Breast epithelium (tissue), 3 donors: ENCODE measurements around the gene CD4. TPM values are rescaled to one million over a fixed set of nuclear protein-coding genes. Genes with fewer than 3 reads are reported as not detected.

Experiments used
- total RNA-seq, 3 donors: library from RNA; depleted of rRNA; stranded (reverse); fragments of >200 nt; gene quantifications; one replicate each; pipeline ENCODE4 v1.1.0, GENCODE V29; 2016

Gene CD4
- total RNA-seq, 3 donors from 2014 or later, result 5.9 to 29.0 (median 11.0) TPM

Other genes starting within 250 kb of the CD4 start
- 10 to 100 TPM in 2 of 3 donors, 1 to 10 TPM in 1; 7.2 to 22.4 (median 15.7) TPM for gene IFFO1, start 233.5 kb upstream of the CD4 start, total RNA-seq
- gene NOP2, start 221.2 kb upstream of the CD4 start, total RNA-seq, result 10 to 100 TPM; 30.6 to 37.6 (median 31.5) TPM
- gene CHD4, start 182.1 kb upstream of the CD4 start, total RNA-seq, result 100 to 1,000 TPM; 162 to 227 (median 203) TPM
- 1 to 10 TPM in 2 of 3 donors, under 1 TPM in 1; 0.98 to 1.8 (median 1.8) TPM for gene LPAR5, start 153.6 kb upstream of the CD4 start, total RNA-seq
- gene ACRBP, start 142.1 kb upstream of the CD4 start, total RNA-seq, result 1 to 10 TPM in 1 of 3 donors, under 1 TPM in 2; 0.59 to 2.4 (median 0.66) TPM
- gene ING4, start 126.4 kb upstream of the CD4 start, total RNA-seq, result 10 to 100 TPM; 51.1 to 74.2 (median 56.3) TPM
- 10 to 100 TPM; 34.4 to 57.0 (median 49.5) TPM for gene ZNF384, start 100.2 kb upstream of the CD4 start, total RNA-seq
- under 1 TPM in 2 of 3 donors, not detected in 1; 0.29 to 0.33 TPM for gene PIANP, start 88.7 kb upstream of the CD4 start, total RNA-seq
- 10 to 100 TPM; 52.1 to 72.2 (median 59.9) TPM for gene COPS7A, start 65.5 kb upstream of the CD4 start, total RNA-seq
- 100 to 1,000 TPM; 130 to 168 (median 159) TPM for gene MLF2, start 36.4 kb upstream of the CD4 start, total RNA-seq
- 100 to 1,000 TPM in 1 of 3 donors, 10 to 100 TPM in 2; 70.9 to 101 (median 85.8) TPM for gene PTMS, start 23.2 kb upstream of the CD4 start, total RNA-seq
- gene LAG3, start 17.0 kb upstream of the CD4 start, total RNA-seq, result 1 to 10 TPM in 1 of 3 donors, under 1 TPM in 2; 0.44 to 1.3 (median 0.80) TPM
- 1 to 10 TPM; 2.6 to 4.2 (median 4.1) TPM for gene GPR162, start 32.3 kb downstream of the CD4 start, total RNA-seq
- gene P3H3, start 38.9 kb downstream of the CD4 start, total RNA-seq, result 10 to 100 TPM in 2 of 3 donors, 1 to 10 TPM in 1; 7.5 to 29.5 (median 10.1) TPM
- gene GNB3, start 51.4 kb downstream of the CD4 start, total RNA-seq, result 1 to 10 TPM in 2 of 3 donors, under 1 TPM in 1; 0.80 to 3.3 (median 2.2) TPM
- gene CDCA3, start 61.8 kb downstream of the CD4 start, total RNA-seq, result 1 to 10 TPM in 2 of 3 donors, under 1 TPM in 1; 0.33 to 3.0 (median 1.8) TPM
- 10 to 100 TPM; 32.6 to 52.8 (median 34.7) TPM for gene USP5, start 62.6 kb downstream of the CD4 start, total RNA-seq
- gene TPI1, start 78.0 kb downstream of the CD4 start, total RNA-seq, result 100 to 1,000 TPM; 297 to 386 (median 351) TPM
- 10 to 100 TPM in 2 of 3 donors, 1 to 10 TPM in 1; 9.0 to 13.4 (median 12.7) TPM for gene SPSB2, start 83.8 kb downstream of the CD4 start, total RNA-seq
- 10 to 100 TPM in 2 of 3 donors, 1 to 10 TPM in 1; 7.4 to 15.4 (median 10.8) TPM for gene LRRC23, start 115.3 kb downstream of the CD4 start, total RNA-seq
- 10 to 100 TPM in 2 of 3 donors, 1 to 10 TPM in 1; 5.0 to 16.1 (median 11.1) TPM for gene ENO2, start 125.1 kb downstream of the CD4 start, total RNA-seq
- gene ATN1, start 138.4 kb downstream of the CD4 start, total RNA-seq, result 10 to 100 TPM; 57.9 to 96.4 (median 59.7) TPM
- gene RNU7-1, start 154.3 kb downstream of the CD4 start, total RNA-seq, result not detected
- gene C12orf57, start 154.5 kb downstream of the CD4 start, total RNA-seq, result 100 to 1,000 TPM; 515 to 824 (median 547) TPM
- gene PTPN6, start 161.8 kb downstream of the CD4 start, total RNA-seq, result 10 to 100 TPM; 14.7 to 28.0 (median 20.3) TPM
- 100 to 1,000 TPM; 194 to 237 (median 221) TPM for gene PHB2, start 181.1 kb downstream of the CD4 start, total RNA-seq
- gene EMG1, start 181.4 kb downstream of the CD4 start, total RNA-seq, result 10 to 100 TPM; 29.6 to 52.0 (median 49.5) TPM
- 10 to 100 TPM; 28.3 to 67.5 (median 63.7) TPM for gene LPCAT3, start 228.9 kb downstream of the CD4 start, total RNA-seq